Psoas muscle (tissue), 8 donors: ENCODE measurements around the gene BIRC3. TPM values are rescaled to one million over a fixed set of nuclear protein-coding genes. Genes with fewer than 3 reads are reported as not detected.
"Not testable (repeated sequence)": the region's sequence is repeated elsewhere in the genome, so short reads cannot be mapped to it uniquely, and the experiment has no call there.

Experiments
- ATAC-seq, 4 donors: fragments of 200-7000 bp; cut with Tn5 transposase; one replicate each; pipeline ENCODE4 v1.9.1; 2020; ENCODE audit warnings: moderate library complexity in 3 of 4, mild to moderate bottlenecking in 2 of 4
- DNase-seq, 2 donors: peaks; one replicate each; pipeline ENCODE4 v3.0.0-alpha.2; 2020
- H3K27ac ChIP-seq: fragments of 200-600 bp; one replicate; pipeline ENCODE4 v1.8.0; 2022
- H3K27me3 ChIP-seq, 3 donors: fragments of 200-600 bp in 1 of 3; one replicate each; pipeline versions ENCODE4 v1.6.1 to v1.8.0; 2013 to 2022; ENCODE audit warnings: low read length in 2 of 3, mild to moderate bottlenecking in 2 of 3, moderate library complexity in 1 of 3; ENCODE audit not compliant: insufficient read depth in 3 of 3
- H3K36me3 ChIP-seq, 2 donors: fragments of 200-600 bp in 1 of 2; one replicate each; pipeline versions ENCODE4 v1.6.1 to v1.8.0; 2013 to 2022; ENCODE audit warnings: low read depth in 1 of 2, mild to moderate bottlenecking in 1 of 2, moderate library complexity in 1 of 2; ENCODE audit not compliant: insufficient read depth in 1 of 2
- H3K4me1 ChIP-seq: fragments of 200-600 bp; one replicate; pipeline ENCODE4 v1.8.0; 2022
- H3K4me3 ChIP-seq: fragments of 200-600 bp; one replicate; pipeline ENCODE4 v1.8.0; 2022; ENCODE audit warnings: mild to moderate bottlenecking
- H3K9me3 ChIP-seq: fragments of 200-600 bp; one replicate; pipeline ENCODE4 v1.8.0; 2022
- CTCF ChIP-seq: fragments of 200-600 bp; IDR thresholded peaks from one replicate; pipeline ENCODE4 v1.8.0; 2022; ENCODE audit warnings: antibody characterized with exemption
- WGBS, 3 donors: extraction: QIAGEN DNeasy Blood & Tissue Kit; methylation state at CpG; one replicate each; pipeline versions ENCODE4 v1.1.6 to v1.1.7; 2013; 5-methylcytosine and 5-hydroxymethylcytosine counted together
- intact Hi-C, 2 donors: fragments of 100-400 bp; cut with DNase I; formaldehyde crosslinking; loops; one replicate each; pipeline versions ENCODE4 v1.11.0 to v1.14.2; 2022
- polyA plus RNA-seq, 3 donors: library from polyadenylated mRNA; stranded (reverse); fragments of 200-250 nt; gene quantifications; one replicate each; pipeline ENCODE4 v1.2.3, GENCODE V29; 2013
- total RNA-seq, 4 donors: library from RNA; stranded (reverse); fragmentation: NEBNext Ultra II Directional in 2 of 4; extraction: Animal tissue kit (Norgen Biotek cat#: 25700) in 2 of 4; gene quantifications; one replicate each; pipeline versions ENCODE4 v1.2.1 to v1.2.4, GENCODE V29; 2021 to 2023
- donor health status: healthy with polysubstance abuse.
- donor health status: DM: no; HTN: no; CAD: no; lungs with moderate emphysema.
- donor health status: Bipolar disorder and iron deficiency.
- donor health status: healthy.
- donor health status: DM: yes; HTN: yes; CAD: no.
- donor health status: DM: no; HTN: no; CAD: no.
- donor health status: DM: no; HTN: no; CAD: no.
- donor health status: DM: yes; HTN: yes; CAD: no.

Gene BIRC3
- total and polyA plus RNA-seq, 7 donors, result 0.97 to 3.8 (median 2.3) TPM

GRCh38 chr11:102364991-102365390 is 47.7 kb downstream of the BIRC3 start:
- WGBS, 3 donors, result 67 to 89% (median 70%) methylated on average over 1 of the region's 1 CpG
- H3K27ac ChIP-seq, result no peak overlapping the region
- H3K9me3 ChIP-seq, result peaks cover under 1% of the 10 kb centered on the region
- no peak for TF ChIP-seq CTCF
- H3K27me3 ChIP-seq, result no peaks in the 10 kb centered on the region
- H3K4me1 ChIP-seq, result no peaks in the 10 kb centered on the region
- peaks cover 13 to 88% of the 10 kb centered on the region in 2 donors for H3K36me3 ChIP-seq
- no peak overlapping the region for H3K4me3 ChIP-seq
- ATAC-seq (no peak), DNase-seq (no peak)
- intact Hi-C loops, result no loop called here

DNA sequence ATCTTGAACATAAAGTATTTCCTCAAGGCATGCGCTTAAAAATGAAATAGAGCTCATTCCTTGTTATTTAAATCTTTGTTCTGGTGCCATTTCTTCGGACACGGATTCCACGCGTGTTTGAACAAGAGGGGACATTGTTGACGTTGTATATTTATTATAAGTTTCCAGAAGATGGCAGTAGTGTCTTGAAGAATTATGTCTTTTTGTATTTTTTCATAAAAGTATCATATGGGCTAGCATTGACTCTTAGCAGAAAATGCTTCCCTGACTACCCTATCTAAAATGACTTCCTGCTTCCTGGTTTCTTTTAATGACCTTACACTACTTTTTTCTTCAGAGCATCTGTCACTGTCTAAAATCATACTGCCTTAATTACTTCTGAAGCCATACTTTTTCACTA is 50.1 kb downstream of the BIRC3 start:
- peak; percentile 8 for TF ChIP-seq CTCF
- Histone ChIP-seq H3K4me1 (no peaks in the 10 kb centered on the region), H3K9me3 (no peaks in the 10 kb centered on the region), H3K27me3 (no peaks in the 10 kb centered on the region), H3K4me3 (no peak overlapping the region), H3K27ac (no peak overlapping the region), H3K36me3 (peaks cover 9 to 67% of the 10 kb centered on the region in 2 donors)
- intact Hi-C loops, result no loop called here
- no peak for DNase-seq
- no peak for ATAC-seq
- WGBS, 3 donors, result 42 to 46% (median 46%) methylated on average over 6 of the region's 6 CpGs

GRCh38 chr11:102368472-102368871 is 51.2 kb downstream of the BIRC3 start:
- peaks cover 9 to 56% of the 10 kb centered on the region in 2 donors for H3K36me3 ChIP-seq
- WGBS, 3 donors, result 94 to 97% (median 96%) methylated on average over 3 of the region's 3 CpGs
- H3K27ac ChIP-seq, result no peak overlapping the region
- H3K4me3 ChIP-seq, result no peak overlapping the region
- no peaks in the 10 kb centered on the region for H3K9me3 ChIP-seq
- no peaks in the 10 kb centered on the region for H3K4me1 ChIP-seq
- ATAC-seq, result no peak
- no peaks in the 10 kb centered on the region for H3K27me3 ChIP-seq
- intact Hi-C loops, result no loop called here
- no peak for TF ChIP-seq CTCF
- no peak for DNase-seq

DNA sequence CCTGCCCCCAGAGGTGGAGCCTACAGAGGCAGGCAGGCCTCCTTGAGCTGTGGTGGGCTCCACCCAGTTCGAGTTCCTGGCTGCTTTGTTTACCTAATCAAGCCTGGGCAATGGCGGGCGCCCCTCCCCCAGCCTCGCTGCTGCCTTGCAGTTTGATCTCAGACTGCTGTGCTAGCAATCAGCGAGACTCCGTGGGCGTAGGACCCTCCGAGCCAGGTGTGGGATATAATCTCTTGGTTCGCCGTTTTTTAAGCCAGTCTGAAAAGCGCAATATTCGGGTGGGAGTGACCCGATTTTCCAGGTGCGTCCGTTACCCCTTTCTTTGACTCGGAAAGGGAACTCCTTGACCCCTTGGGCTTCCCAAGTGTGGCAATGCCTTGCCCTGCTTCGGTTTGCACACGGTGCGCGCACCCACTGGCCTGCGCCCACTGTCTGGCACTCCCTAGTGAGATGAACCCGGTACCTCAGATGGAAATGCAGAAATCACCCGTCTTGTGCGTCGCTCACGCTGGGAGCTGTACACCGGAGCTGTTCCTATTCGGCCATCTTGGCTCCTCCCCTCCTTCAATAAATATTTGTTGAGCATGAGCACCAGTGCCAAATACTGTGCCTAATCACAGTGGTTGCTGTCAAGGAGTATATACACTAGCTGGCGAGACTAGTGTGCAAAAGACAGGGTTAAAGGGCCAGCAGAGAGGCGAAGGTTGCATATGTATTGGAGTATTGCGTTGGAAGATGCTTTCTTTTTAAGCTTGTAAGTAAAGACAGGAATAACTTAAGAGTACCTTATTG is 57.5 kb downstream of the BIRC3 start:
- H3K4me3 ChIP-seq, ATAC-seq, DNase-seq, H3K4me1 ChIP-seq, intact Hi-C loops, H3K27ac ChIP-seq, H3K27me3 ChIP-seq, H3K9me3 ChIP-seq: not testable (repeated sequence)
- peaks cover 4 to 34% of the 10 kb centered on the region in 2 donors for H3K36me3 ChIP-seq
- 86 to 89% (median 89%) methylated on average over 29 to 31 of the region's 31 CpGs for whole genome bisulfite sequencing, 3 donors

- Histone ChIP-seq H3K36me3 (peaks cover 5 to 44% of the 10 kb centered on the region in 2 donors), H3K4me1 (peaks cover 5% of the 10 kb centered on the region), H3K27ac (no peak overlapping the region), H3K27me3 (no peaks in the 10 kb centered on the region), H3K4me3 (no peak overlapping the region), H3K9me3 (no peaks in the 10 kb centered on the region)
- no peak for TF ChIP-seq CTCF
- DNase-seq (no peak), ATAC-seq (peak in 2 of 4 donors; percentile 58 to 59)
- WGBS, 3 donors, result 71 to 76% (median 72%) methylated on average over 5 of the region's 5 CpGs
- intact Hi-C loops, result no loop called here
Observed at GRCh38 chr11:102375720-102376399, 58.6 kb downstream of the BIRC3 start.
